HG02938 (cell line): ENCODE measurements around the gene OSBPL10.

Experiments
- ATAC-seq: cut with Tn5 transposase; IDR thresholded peaks from one replicate; pipeline ENCODE4 v1.9.1; 2021; ENCODE audit warnings: mild to moderate bottlenecking, moderate library complexity; ENCODE audit not compliant: unreplicated experiment

OSBPL10 gene

GRCh38 chr3:31927811-31928210 is 53.3 kb downstream of the OSBPL10 start:
- ATAC-seq: no peak

- no peak for ATAC-seq
These were observed 54.5 kb downstream of the OSBPL10 start for GRCh38 chr3:31926543-31926942.

- ATAC-seq: no peak
These were observed 55.8 kb downstream of the OSBPL10 start for GRCh38 chr3:31925271-31925630.

- ATAC-seq: no peak
These were observed 56.3 kb downstream of the OSBPL10 start for GRCh38 chr3:31924610-31925270.

GRCh38 chr3:31922962-31923361 is 58.1 kb downstream of the OSBPL10 start:
- ATAC-seq: no peak

GRCh38 chr3:31921837-31922236 is 59.2 kb downstream of the OSBPL10 start:
- no peak for ATAC-seq

GRCh38 chr3:31920310-31920709 is 60.8 kb downstream of the OSBPL10 start:
- no peak for ATAC-seq

- no peak for ATAC-seq
These were observed 61.5 kb downstream of the OSBPL10 start for GRCh38 chr3:31919528-31919927.

GRCh38 chr3:31918179-31919150 is 62.6 kb downstream of the OSBPL10 start:
- peak; percentile 80 for ATAC-seq

GRCh38 chr3:31917303-31918005 is 63.6 kb downstream of the OSBPL10 start:
- peak; percentile 69 for ATAC-seq

GRCh38 chr3:31911643-31912042 is 69.4 kb downstream of the OSBPL10 start:
- ATAC-seq: no peak

- ATAC-seq: no peak
These were observed 69.9 kb downstream of the OSBPL10 start for GRCh38 chr3:31911124-31911523.

- no peak for ATAC-seq
These were observed 71.6 kb downstream of the OSBPL10 start for GRCh38 chr3:31909455-31909854.

GRCh38 chr3:31908391-31909097 is 72.5 kb downstream of the OSBPL10 start:
- peak; percentile 87 for ATAC-seq

GRCh38 chr3:31906182-31906581 is 74.9 kb downstream of the OSBPL10 start:
- ATAC-seq: no peak

- no peak for ATAC-seq
These were observed 77.2 kb downstream of the OSBPL10 start for GRCh38 chr3:31903686-31904431.

- ATAC-seq: no peak
These were observed 80.5 kb downstream of the OSBPL10 start for GRCh38 chr3:31900583-31900982.

- no peak for ATAC-seq
These were observed 84.2 kb downstream of the OSBPL10 start for GRCh38 chr3:31896648-31897433.

GRCh38 chr3:31896026-31896425 is 85.0 kb downstream of the OSBPL10 start:
- no peak for ATAC-seq
